Fibroblast of lung (primary cell): ENCODE data around the gene ZNF182. TPM values are rescaled to one million over a fixed set of nuclear protein-coding genes. Genes with fewer than 3 reads are reported as not detected.

Source experiments
- DNase-seq, 2 donors: peaks; one replicate each; pipeline versions ENCODE4 v3.0.0 to v3.0.0-alpha.2; 2010; ENCODE audit warnings: low read depth in 2 of 2
- H2AFZ ChIP-seq: 2 replicates; pipeline ENCODE4 v1.5.1; 2012; ENCODE audit warnings: low read length, control low read depth, inconsistent platforms
- H3K27ac ChIP-seq: 2 replicates; pipeline ENCODE4 v1.5.1; 2011; ENCODE audit warnings: low read length, control low read depth; ENCODE audit not compliant: insufficient read depth
- H3K27me3 ChIP-seq: 2 replicates; pipeline ENCODE4 v1.5.1; 2011; ENCODE audit warnings: mild to moderate bottlenecking, low read length; ENCODE audit not compliant: control insufficient read depth, insufficient read depth
- H3K36me3 ChIP-seq: 2 replicates; pipeline ENCODE4 v1.5.1; 2011; ENCODE audit warnings: low read length; ENCODE audit not compliant: control insufficient read depth, insufficient read depth
- H3K4me1 ChIP-seq: 2 replicates; pipeline ENCODE4 v1.5.1; 2011; ENCODE audit warnings: low read length; ENCODE audit not compliant: control insufficient read depth, insufficient read depth; ENCODE audit errors: extremely low read depth
- H3K4me2 ChIP-seq: 2 replicates; pipeline ENCODE4 v1.5.1; 2011; ENCODE audit warnings: low read length, control low read depth; ENCODE audit not compliant: insufficient read depth; ENCODE audit errors: extremely low read depth
- H3K4me3 ChIP-seq, 4 experiments: fragments of 200-600 bp in 1 of 4; sonication (generic) in 1 of 4; replicated peaks in 1 of 4; 2 replicates each; pipeline ENCODE4 v1.5.1; 2011 to 2016; ENCODE audit warnings: low read length in 4 of 4, low read depth in 3 of 4, mild to moderate bottlenecking in 3 of 4, control low read depth in 2 of 4, inconsistent platforms in 1 of 4, mixed read lengths in 1 of 4; ENCODE audit not compliant: insufficient read depth in 1 of 4; ENCODE audit errors: control extremely low read depth in 1 of 4
- H3K79me2 ChIP-seq: 2 replicates; pipeline ENCODE4 v1.5.1; 2012; ENCODE audit warnings: mild to moderate bottlenecking, low read length, inconsistent platforms; ENCODE audit not compliant: control insufficient read depth, insufficient read depth
- H3K9ac ChIP-seq: 2 replicates; pipeline ENCODE4 v1.5.1; 2011; ENCODE audit warnings: mild to moderate bottlenecking, low read length, control low read depth; ENCODE audit not compliant: insufficient read depth
- H3K9me3 ChIP-seq: 2 replicates; pipeline ENCODE4 v1.5.1; 2012; ENCODE audit warnings: low read depth, low read length; ENCODE audit not compliant: control insufficient read depth, insufficient read depth
- H4K20me1 ChIP-seq: 2 replicates; pipeline ENCODE4 v1.5.1; 2011; ENCODE audit warnings: low read length; ENCODE audit not compliant: control insufficient read depth, insufficient read depth; ENCODE audit errors: extremely low read depth
- CTCF ChIP-seq, 2 donors: IDR thresholded peaks in 1 of 2; conservative IDR thresholded peaks in 1 of 2; 1 replicate in 1 of 2; 2 replicates in 1 of 2; pipeline ENCODE4 v1.5.1; 2011 to 2012; ENCODE audit warnings: low read length in 2 of 2, control low read depth in 1 of 2, inconsistent platforms in 1 of 2, low read depth in 1 of 2, mild to moderate bottlenecking in 1 of 2
- EZH2 ChIP-seq: IDR thresholded peaks from 2 replicates; pipeline ENCODE4 v1.5.1; 2012; ENCODE audit warnings: low read length, control low read depth, mild to moderate bottlenecking; ENCODE audit errors: missing control alignments
- polyA plus RNA-seq, 2 donors: library from polyadenylated mRNA; depleted of rRNA in 1 of 2; stranded (reverse) in 1 of 2; unstranded in 1 of 2; fragments of >200 nt; gene quantifications; 2 replicates each; pipeline ENCODE4 v1.2.1, GENCODE V29; 2011 to 2012; ENCODE audit warnings: missing spikeins in 1 of 2
- total RNA-seq: library from RNA; depleted of rRNA; stranded (reverse); fragments of >200 nt; gene quantifications from 2 replicates; pipeline ENCODE4 v1.2.1, GENCODE V29; 2014

ZNF182 gene
- total and polyA plus RNA-seq, 2 donors (not counting 1 experiment from before 2014, with no cell fraction given) = 2.1 to 4.5 TPM

- no peaks in the 10 kb centered on the region for H3K9me3 ChIP-seq
- H3K27me3 ChIP-seq = no peaks in the 10 kb centered on the region
- no peak overlapping the region for H3K4me3 ChIP-seq
- H3K36me3 ChIP-seq = no peaks in the 10 kb centered on the region
- H3K27ac ChIP-seq = no peak overlapping the region
- no peaks in the 10 kb centered on the region for H3K4me1 ChIP-seq
- no peak overlapping the region for H3K4me2 ChIP-seq
- no peaks in the 10 kb centered on the region for H4K20me1 ChIP-seq
- H3K79me2 ChIP-seq = no peaks in the 10 kb centered on the region
- TF ChIP-seq CTCF (conservative IDR thresholded peaks at IDR 0.05 in 1 of 2, IDR thresholded peaks at IDR 0.05 in 1 of 2; ENCODE audit: low read depth in 1 of 2, low read length in 2 of 2) = no peak
- no peak for TF ChIP-seq EZH2
- DNase-seq = no peak
- no peak overlapping the region for H3K9ac ChIP-seq
- no peak overlapping the region for H2AFZ ChIP-seq
These were observed 18.9 kb upstream of the ZNF182 start for GRCh38 chrX:48022738-48023137.

GRCh38 chrX:48022100-48022499 lies 18.3 kb upstream of the ZNF182 start:
- H3K4me2 ChIP-seq = peak overlapping the region; percentile 58

More at GRCh38 chrX:48022100-48022499, 18.3 kb upstream of the ZNF182 start:
- Histone ChIP-seq H3K4me3 (peak overlapping the region in 2 of 4 experiments; percentile 65 to 89), H3K9me3 (no peaks in the 10 kb centered on the region), H3K4me1 (no peaks in the 10 kb centered on the region), H3K9ac (peak overlapping the region; percentile 13), H3K27ac (no peak overlapping the region), H3K36me3 (no peaks in the 10 kb centered on the region), H3K27me3 (no peaks in the 10 kb centered on the region), H2AFZ (no peak overlapping the region), H4K20me1 (no peaks in the 10 kb centered on the region), H3K79me2 (no peaks in the 10 kb centered on the region)
- DNase-seq = no peak
- TF ChIP-seq EZH2 = no peak
- no peak for TF ChIP-seq CTCF (conservative IDR thresholded peaks at IDR 0.05 in 1 of 2, IDR thresholded peaks at IDR 0.05 in 1 of 2; ENCODE audit: low read depth in 1 of 2, low read length in 2 of 2)
